PC-9 (cell line): ENCODE results near the gene ZNF655. TPM values are rescaled to one million over a fixed set of nuclear protein-coding genes. Genes with fewer than 3 reads are reported as not detected.

Experiments
- BruUV-seq: library from RNA; stranded (reverse); fragments of 400-500 nt; replicated peaks from 2 replicates; lab custom pipeline; 2021; lab: Mats Ljungman, UMichigan
- CTCF ChIA-PET: fragments of 300-600 bp; sonication (Branson Sonifier 250); formaldehyde crosslinking; loops from one replicate; lab custom pipeline; 2022; ENCODE audit warnings: antibody characterized with exemption; lab: Charles Lee
- POLR2A ChIA-PET: fragments of 300-600 bp; sonication (Branson Sonifier 250); formaldehyde crosslinking; loops from one replicate; lab custom pipeline; 2022; ENCODE audit warnings: antibody characterized with exemption; ENCODE audit not compliant: unreplicated experiment; lab: Charles Lee
- DNase-seq, 2 experiments: peaks; one replicate each; pipeline versions ENCODE4 v3.0.0 to v3.0.0-alpha.2; 2015 to 2022; ENCODE audit warnings: mixed read lengths in 1 of 2
- H2AFZ ChIP-seq: fragments of 200-600 bp; sonication (generic); 2 replicates; pipeline ENCODE4 v1.8.1; 2017; ENCODE audit warnings: antibody characterized with exemption
- H3F3A ChIP-seq: fragments of 200-600 bp; sonication (generic); 2 replicates; pipeline ENCODE4 v1.8.1; 2017; ENCODE audit warnings: antibody characterized with exemption, mild to moderate bottlenecking, low read depth; ENCODE audit not compliant: insufficient read depth
- H3K27ac ChIP-seq: fragments of 200-600 bp; sonication (generic); 2 replicates; pipeline ENCODE4 v1.6.1; 2016; ENCODE audit warnings: mixed run types
- H3K27me3 ChIP-seq: fragments of 200-600 bp; sonication (generic); 2 replicates; pipeline ENCODE4 v1.6.1; 2016; ENCODE audit warnings: low read depth, mixed run types; ENCODE audit not compliant: insufficient read depth
- H3K36me3 ChIP-seq: fragments of 200-600 bp; sonication (generic); 2 replicates; pipeline ENCODE4 v1.6.1; 2016; ENCODE audit warnings: low read depth, mixed run types
- H3K4me1 ChIP-seq: fragments of 200-600 bp; sonication (generic); replicated peaks from 2 replicates; pipeline ENCODE4 v1.6.1; 2016; ENCODE audit warnings: mixed run types; ENCODE audit not compliant: insufficient read depth
- H3K4me2 ChIP-seq: fragments of 200-600 bp; sonication (generic); 2 replicates; pipeline ENCODE4 v1.6.1; 2017; ENCODE audit warnings: mixed run types
- H3K4me3 ChIP-seq: fragments of 200-600 bp; sonication (generic); 2 replicates; pipeline ENCODE4 v1.6.1; 2016; ENCODE audit warnings: mixed run types
- H3K79me2 ChIP-seq: fragments of 200-600 bp; sonication (generic); 2 replicates; pipeline ENCODE4 v1.6.1; 2017; ENCODE audit warnings: low read depth, mixed run types
- H3K9me2 ChIP-seq: fragments of 200-600 bp; sonication (generic); 2 replicates; pipeline ENCODE4 v1.8.1; 2017; ENCODE audit warnings: mild to moderate bottlenecking; ENCODE audit not compliant: insufficient read depth
- H3K9me3 ChIP-seq: fragments of 200-600 bp; sonication (generic); 2 replicates; pipeline ENCODE4 v1.8.1; 2016; ENCODE audit warnings: low read depth; ENCODE audit not compliant: insufficient read depth
- H4K20me1 ChIP-seq: fragments of 200-600 bp; sonication (generic); 2 replicates; pipeline ENCODE4 v1.8.1; 2017; ENCODE audit not compliant: insufficient read depth
- CTCF ChIP-seq: fragments of 200-600 bp; sonication (generic); conservative IDR thresholded peaks from 2 replicates; pipeline ENCODE4 v1.6.1; 2017; ENCODE audit warnings: mixed run types, antibody characterized with exemption, mild to moderate bottlenecking, moderate library complexity
- EZH2 ChIP-seq: fragments of 200-600 bp; sonication (generic); IDR thresholded peaks from 2 replicates; pipeline ENCODE4 v1.8.0; 2017; ENCODE audit warnings: antibody characterized with exemption, low read depth
- intact Hi-C: fragments of 100-400 bp; cut with micrococcal nuclease; formaldehyde crosslinking; loops from one replicate; pipeline ENCODE4 v1.10.0; 2022; ENCODE audit not compliant: unreplicated experiment
- total RNA-seq: library from RNA; stranded (reverse); gene quantifications from 2 replicates; pipeline ENCODE4 v1.2.3, GENCODE V29; 2021

Gene ZNF655
- total RNA-seq, 1 experiment from 2014 or later, result 83.0 TPM

GRCh38 chr7:99621271-99621670 lies 62.8 kb downstream of the ZNF655 start:
- CTCF ChIA-PET, result no interaction called here

GRCh38 chr7:99622596-99622995 lies 64.2 kb downstream of the ZNF655 start:
- ChIA-PET CTCF (no interaction called here), POLR2A (no interaction called here)
- H3K27ac ChIP-seq, result no peak overlapping the region
- H3K9me3 ChIP-seq, result no peaks in the 10 kb centered on the region
- no TSS peak for BruUV-seq
- peaks cover 16% of the 10 kb centered on the region for H3K4me1 ChIP-seq
- no peaks in the 10 kb centered on the region for H4K20me1 ChIP-seq
- H3K27me3 ChIP-seq, result no peaks in the 10 kb centered on the region
- intact Hi-C loops, result no loop called here
- no peak for DNase-seq
- TF ChIP-seq EZH2, result no peak
- TF ChIP-seq CTCF, result no peak
- H3K36me3 ChIP-seq, result peaks cover 38% of the 10 kb centered on the region
- H3K9me2 ChIP-seq, result no peaks in the 10 kb centered on the region
- H3K79me2 ChIP-seq, result peaks cover 20% of the 10 kb centered on the region
- no peak overlapping the region for H2AFZ ChIP-seq
- H3F3A ChIP-seq, result no peaks in the 10 kb centered on the region; the same call in 1 of the 2 replicates
- H3K4me3 ChIP-seq, result no peak overlapping the region
- no peak overlapping the region for H3K4me2 ChIP-seq

More at GRCh38 chr7:99621271-99621670, 62.8 kb downstream of the ZNF655 start:
- Histone ChIP-seq H4K20me1 (no peaks in the 10 kb centered on the region), H3K4me1 (peaks cover 19% of the 10 kb centered on the region), H3K4me3 (no peak overlapping the region), H3K27me3 (no peaks in the 10 kb centered on the region), H3K9me2 (no peaks in the 10 kb centered on the region), H3F3A (no peaks in the 10 kb centered on the region; the same call in 1 of the 2 replicates), H3K36me3 (peaks cover 34% of the 10 kb centered on the region), H3K4me2 (no peak overlapping the region), H3K27ac (no peak overlapping the region), H3K79me2 (peaks cover 28% of the 10 kb centered on the region), H3K9me3 (no peaks in the 10 kb centered on the region), H2AFZ (no peak overlapping the region)
- POLR2A ChIA-PET, result no interaction called here
- BruUV-seq, result no TSS peak
- DNase-seq, result no peak
- intact Hi-C loops, result no loop called here
- TF ChIP-seq CTCF (no peak), EZH2 (no peak)

- no peak for DNase-seq
- Histone ChIP-seq H3K9me2 (no peaks in the 10 kb centered on the region), H3F3A (no peaks in the 10 kb centered on the region; the same call in 1 of the 2 replicates), H3K27me3 (no peaks in the 10 kb centered on the region), H3K79me2 (peaks cover 14% of the 10 kb centered on the region), H3K9me3 (no peaks in the 10 kb centered on the region), H2AFZ (no peak overlapping the region), H3K4me1 (peaks cover 10% of the 10 kb centered on the region), H4K20me1 (no peaks in the 10 kb centered on the region), H3K36me3 (peaks cover 40% of the 10 kb centered on the region), H3K4me3 (no peak overlapping the region), H3K27ac (no peak overlapping the region), H3K4me2 (no peak overlapping the region)
- no TSS peak for BruUV-seq
- ChIA-PET POLR2A (no interaction called here), CTCF (no interaction called here)
- intact Hi-C loops, result no loop called here
- TF ChIP-seq EZH2 (no peak), CTCF (no peak)
Measured at GRCh38 chr7:99623091-99623693, 64.8 kb downstream of the ZNF655 start.
